DOHH2 (cell line): ENCODE results near the gene SHANK3.

Experiments
- H3F3A ChIP-seq: fragments of 200-600 bp; sonication (generic), shearing (Covaris generic); 2 replicates; pipeline ENCODE4 v1.6.0; 2016; ENCODE audit warnings: antibody characterized with exemption, mild to moderate bottlenecking; ENCODE audit not compliant: control insufficient read depth, insufficient read depth
- H3K27ac ChIP-seq: fragments of 200-600 bp; sonication (generic); 2 replicates; pipeline ENCODE4 v1.5.1; 2014; ENCODE audit warnings: low read depth, mild to moderate bottlenecking, low read length, moderate library complexity
- H3K27me3 ChIP-seq: fragments of 200-600 bp; sonication (generic); 2 replicates; pipeline ENCODE4 v1.6.1; 2014; ENCODE audit warnings: mild to moderate bottlenecking, low read length, mixed read lengths; ENCODE audit not compliant: control insufficient read depth
- H3K36me3 ChIP-seq: fragments of 200-600 bp; sonication (generic); 2 replicates; pipeline ENCODE4 v1.6.1; 2014; ENCODE audit warnings: mild to moderate bottlenecking, low read length, moderate library complexity, mixed read lengths; ENCODE audit not compliant: control insufficient read depth
- H3K4me1 ChIP-seq: fragments of 200-600 bp; sonication (generic); 2 replicates; pipeline ENCODE4 v1.6.1; 2014; ENCODE audit warnings: mild to moderate bottlenecking, low read length, mixed read lengths; ENCODE audit not compliant: control insufficient read depth
- H3K4me2 ChIP-seq: fragments of 200-600 bp; sonication (generic); 2 replicates; pipeline ENCODE4 v1.6.0; 2014; ENCODE audit warnings: mild to moderate bottlenecking, low read length, moderate library complexity
- H3K4me3 ChIP-seq: fragments of 200-600 bp; sonication (generic); 2 replicates; pipeline ENCODE4 v1.5.1; 2014; ENCODE audit warnings: mild to moderate bottlenecking, low read length, mixed read lengths
- H3K79me2 ChIP-seq: fragments of 200-600 bp; sonication (generic); 2 replicates; pipeline ENCODE4 v1.6.1; 2014; ENCODE audit warnings: mild to moderate bottlenecking, low read length, mixed read lengths; ENCODE audit not compliant: control insufficient read depth
- H3K9me2 ChIP-seq: fragments of 200-600 bp; sonication (generic); replicated peaks from 2 replicates; pipeline ENCODE4 v1.6.1; 2014; ENCODE audit warnings: mild to moderate bottlenecking, low read length, mixed read lengths; ENCODE audit not compliant: control insufficient read depth
- H3K9me3 ChIP-seq: fragments of 200-600 bp; sonication (generic); 2 replicates; pipeline ENCODE4 v1.6.1; 2014; ENCODE audit warnings: antibody characterized with exemption, low read length, mixed read lengths; ENCODE audit not compliant: control insufficient read depth, insufficient read depth
- H4K20me1 ChIP-seq: fragments of 200-600 bp; sonication (generic); 2 replicates; pipeline ENCODE4 v1.6.0; 2014; ENCODE audit warnings: low read depth, mild to moderate bottlenecking, antibody characterized with exemption, low read length, moderate library complexity; ENCODE audit not compliant: control insufficient read depth, insufficient read depth
- CTCF ChIP-seq: fragments of 200-600 bp; sonication (generic); IDR thresholded peaks from one replicate; pipeline ENCODE4 v1.5.1; 2014; ENCODE audit warnings: antibody characterized with exemption, mild to moderate bottlenecking, low read depth, low read length; ENCODE audit not compliant: poor library complexity, severe bottlenecking
- EZH2phosphoT487 ChIP-seq: fragments of 200-600 bp; sonication (generic); IDR thresholded peaks from 2 replicates; pipeline ENCODE4 v1.6.1; 2017; ENCODE audit warnings: borderline replicate concordance, mild to moderate bottlenecking, antibody characterized with exemption, low read length, moderate library complexity, mixed read lengths

SHANK3 gene

GRCh38 chr22:50708996-50709395 is 36.4 kb downstream of the SHANK3 start:
- Histone ChIP-seq H3K4me2 (no peak overlapping the region), H4K20me1 (no peaks in the 10 kb centered on the region), H3K27me3 (no peaks in the 10 kb centered on the region), H3F3A (no peaks in the 10 kb centered on the region), H3K79me2 (no peaks in the 10 kb centered on the region), H3K9me3 (no peaks in the 10 kb centered on the region), H3K27ac (no peak overlapping the region), H3K36me3 (no peaks in the 10 kb centered on the region), H3K4me1 (no peaks in the 10 kb centered on the region), H3K9me2 (no peaks in the 10 kb centered on the region), H3K4me3 (no peak overlapping the region)
- TF ChIP-seq CTCF = no peak
- TF ChIP-seq EZH2phosphoT487 = no peak

DNA sequence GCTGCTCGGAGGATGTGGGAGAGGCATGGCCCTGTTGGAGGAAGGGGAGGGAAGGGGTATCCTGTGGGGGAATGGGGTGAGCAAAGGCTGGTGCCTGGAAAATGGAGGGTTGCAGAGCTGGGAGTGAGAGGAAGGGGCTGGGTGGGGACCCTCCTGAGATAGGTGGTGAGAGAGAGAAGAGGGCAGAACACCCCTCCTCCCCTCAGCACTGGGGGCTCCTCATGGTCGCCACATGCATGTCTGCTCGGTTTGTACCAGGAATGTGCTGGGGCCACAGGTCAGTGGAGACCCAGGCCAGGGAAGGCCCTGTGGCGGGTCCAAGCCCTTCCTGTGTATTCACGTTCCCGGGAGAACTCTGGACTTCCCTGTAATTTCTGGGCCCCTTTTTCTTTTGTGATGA is 37.6 kb downstream of the SHANK3 start:
- no peak overlapping the region for H3K27ac ChIP-seq
- no peaks in the 10 kb centered on the region for H3K36me3 ChIP-seq
- H3K4me3 ChIP-seq = no peak overlapping the region
- H4K20me1 ChIP-seq = no peaks in the 10 kb centered on the region
- no peaks in the 10 kb centered on the region for H3F3A ChIP-seq
- H3K79me2 ChIP-seq = no peaks in the 10 kb centered on the region
- no peaks in the 10 kb centered on the region for H3K9me3 ChIP-seq
- no peaks in the 10 kb centered on the region for H3K27me3 ChIP-seq
- H3K4me1 ChIP-seq = no peaks in the 10 kb centered on the region
- H3K9me2 ChIP-seq = no peaks in the 10 kb centered on the region
- H3K4me2 ChIP-seq = no peak overlapping the region
- TF ChIP-seq EZH2phosphoT487 (no peak), CTCF (no peak)

GRCh38 chr22:50710886-50711285 is 38.3 kb downstream of the SHANK3 start:
- H3F3A ChIP-seq = no peaks in the 10 kb centered on the region
- no peaks in the 10 kb centered on the region for H3K9me3 ChIP-seq
- no peaks in the 10 kb centered on the region for H4K20me1 ChIP-seq
- H3K4me1 ChIP-seq = no peaks in the 10 kb centered on the region
- TF ChIP-seq EZH2phosphoT487 (no peak), CTCF (no peak)
- H3K27me3 ChIP-seq = no peaks in the 10 kb centered on the region
- no peaks in the 10 kb centered on the region for H3K36me3 ChIP-seq
- H3K27ac ChIP-seq = no peak overlapping the region
- H3K4me3 ChIP-seq = no peak overlapping the region
- H3K9me2 ChIP-seq = no peaks in the 10 kb centered on the region
- H3K4me2 ChIP-seq = no peak overlapping the region
- H3K79me2 ChIP-seq = no peaks in the 10 kb centered on the region
